LHCN-M2 (cell line): ENCODE measurements around the gene SHANK2. TPM values are rescaled to one million over a fixed set of nuclear protein-coding genes. Genes with fewer than 3 reads are reported as not detected.
A peak's percentile ranks its signal among the peaks of the same experiment; 100 is the strongest.

Source experiments
- DNase-seq: peaks from one replicate; pipeline ENCODE4 v3.0.0-alpha.2; 2012; ENCODE audit warnings: low read depth
- polyA plus RNA-seq: library from polyadenylated mRNA; unstranded; fragments of >200 nt; gene quantifications from one replicate; pipeline ENCODE4 v1.2.1, GENCODE V29; 2012; ENCODE audit warnings: missing spikeins
- total RNA-seq: library from RNA; depleted of rRNA; stranded (reverse); fragments of >200 nt; gene quantifications from 2 replicates; pipeline ENCODE4 v1.2.3, GENCODE V29; 2014; rRNA removed

Gene SHANK2
- 0.51 and 2.6 TPM in 2 replicates for total RNA-seq
- 5.3 TPM for polyA plus RNA-seq

DNA sequence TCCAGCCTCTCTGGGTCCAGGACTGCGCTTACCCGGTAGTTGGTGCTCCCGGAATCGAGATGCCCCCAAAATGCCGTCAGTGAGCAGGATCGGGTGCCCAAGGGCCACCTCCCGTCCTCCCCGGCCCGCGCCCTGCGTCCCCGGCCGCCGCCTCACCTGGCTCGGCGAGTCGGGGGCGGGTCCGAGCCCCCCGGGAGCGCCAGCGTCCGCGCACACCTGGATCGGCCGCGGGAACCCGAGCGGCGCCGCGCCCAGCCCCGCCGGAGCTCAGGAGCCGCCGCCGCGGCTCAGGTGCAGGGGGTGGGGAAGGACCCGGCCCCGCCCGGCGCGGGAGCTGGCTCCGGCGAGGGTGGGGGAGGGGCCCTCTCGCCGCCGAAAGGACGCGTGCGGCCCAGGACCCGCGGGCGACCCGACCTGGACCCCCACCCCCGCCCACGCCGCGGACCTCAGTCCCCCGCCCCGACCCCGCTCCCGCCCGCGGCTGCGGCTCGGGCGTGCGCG is at the start of gene SHANK2:
Gene SHANK2, minus strand, starts transcription at position 309 of the 501 bp plus-strand sequence. CDS start 105,251 bp downstream, outside the sequence.
- DNase-seq: no peak

DNA sequence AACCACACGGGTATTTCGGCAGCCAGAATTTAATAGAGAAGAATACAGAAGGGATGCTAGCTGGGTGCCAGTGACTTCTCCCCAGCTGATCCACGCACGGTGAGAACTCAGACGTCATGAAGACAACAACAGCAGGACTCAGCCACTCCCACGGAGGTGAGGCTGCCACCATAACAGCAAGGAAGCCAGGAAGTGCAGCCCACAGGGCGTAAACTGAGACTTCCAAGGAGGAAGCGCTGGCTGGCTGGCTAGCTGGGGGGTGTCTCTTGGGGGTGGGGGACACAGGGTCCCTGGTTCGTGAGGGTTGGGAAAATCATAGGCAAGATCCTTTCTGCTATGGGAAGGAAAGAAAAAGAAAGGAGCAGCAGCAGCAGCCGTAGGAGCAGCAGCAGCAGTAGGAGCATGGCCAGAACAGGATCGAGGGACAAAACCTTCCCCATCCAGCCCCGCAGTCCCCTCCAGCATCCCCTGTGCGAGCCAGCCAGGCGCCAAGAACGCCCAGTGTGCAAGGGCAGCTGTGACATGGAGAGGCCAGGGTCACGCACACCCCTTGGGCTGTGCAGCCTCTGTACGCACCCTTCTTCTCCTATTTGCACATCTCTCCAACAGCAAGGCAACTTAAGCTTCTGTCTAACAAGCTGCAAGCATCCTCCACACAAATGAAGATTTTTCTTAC is 49.6 kb upstream of the SHANK2 start:
- DNase-seq: no peak

DNA sequence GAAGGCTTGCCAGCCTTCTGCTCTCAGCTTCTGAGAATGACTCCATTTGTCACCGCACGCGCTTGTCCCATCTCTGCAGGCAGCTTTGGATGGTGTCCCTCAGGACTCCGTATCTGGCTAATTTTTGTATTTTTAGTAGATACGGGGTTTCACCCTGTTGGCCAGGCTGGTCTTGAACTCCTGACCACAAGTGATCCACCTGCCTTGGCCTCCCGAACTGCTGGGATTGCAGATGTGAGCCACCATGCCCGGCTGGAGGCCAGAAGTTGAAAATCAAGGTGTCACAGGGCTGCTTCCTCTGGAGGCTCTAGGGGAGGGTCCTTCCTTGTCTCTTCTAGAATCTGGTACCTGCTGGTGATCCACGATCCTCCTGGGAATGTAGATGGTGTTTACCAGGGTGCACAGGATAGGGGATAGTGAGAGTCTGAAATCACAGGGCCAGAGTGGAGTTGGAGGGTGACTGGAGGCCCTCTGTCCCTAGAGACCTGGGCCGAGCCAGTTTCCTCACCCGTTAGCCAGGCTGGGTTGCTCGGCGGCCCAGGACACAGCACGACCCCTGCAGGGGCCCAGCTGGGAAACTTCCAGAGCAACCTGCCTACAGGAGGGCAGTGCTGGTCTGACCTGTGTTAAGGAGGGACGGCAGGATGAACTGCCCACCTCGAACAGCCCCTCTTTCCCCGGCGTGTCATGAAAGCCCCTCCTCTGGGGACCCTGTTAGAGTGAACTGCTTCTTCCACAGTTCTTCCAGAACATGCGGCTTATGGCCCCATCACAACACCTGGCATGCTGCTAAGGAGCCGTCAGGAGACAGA is 48.9 kb upstream of the SHANK2 start:
- DNase-seq: no peak

DNA sequence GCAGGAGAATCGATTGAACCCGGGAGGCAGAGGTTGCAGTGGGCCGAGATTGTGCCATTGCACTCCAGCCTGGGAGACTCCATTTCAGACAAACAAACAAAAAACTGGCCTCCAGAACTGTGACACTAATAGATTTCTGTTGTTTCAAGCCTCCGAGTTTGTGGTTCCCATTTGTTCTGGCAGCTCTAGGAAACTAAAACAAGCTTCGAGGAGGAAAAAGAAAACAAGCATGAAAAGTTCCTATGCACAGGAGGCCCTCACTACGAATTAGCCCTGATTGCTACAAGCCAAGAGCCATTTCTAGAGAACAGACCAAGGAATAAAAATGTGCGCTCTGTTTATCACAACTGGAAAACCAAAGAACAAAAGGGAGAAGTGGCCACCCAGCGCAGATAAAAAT is 47.8 kb upstream of the SHANK2 start:
- peak; percentile 24 for DNase-seq

DNA sequence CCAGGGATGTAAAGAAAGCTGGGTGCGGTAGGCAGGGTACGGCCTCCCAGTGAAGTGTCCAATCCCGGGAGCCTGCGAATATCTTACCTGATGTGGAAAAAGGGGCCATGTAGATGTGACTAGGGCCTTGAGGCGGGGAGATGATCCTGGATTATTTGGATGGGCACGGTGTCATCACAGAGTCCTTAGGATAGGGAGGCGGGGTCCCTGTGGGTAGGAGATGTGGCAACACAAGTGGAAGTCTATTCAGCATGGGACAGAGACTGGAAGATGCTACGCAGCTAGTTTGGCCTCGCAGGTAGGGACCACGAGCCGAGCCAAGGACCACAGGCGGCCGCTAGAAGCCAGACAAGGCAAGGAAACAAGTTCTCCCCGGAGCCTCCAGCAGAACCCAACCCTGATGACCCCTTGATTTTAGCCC is 46.4 kb upstream of the SHANK2 start:
- no peak for DNase-seq

DNA sequence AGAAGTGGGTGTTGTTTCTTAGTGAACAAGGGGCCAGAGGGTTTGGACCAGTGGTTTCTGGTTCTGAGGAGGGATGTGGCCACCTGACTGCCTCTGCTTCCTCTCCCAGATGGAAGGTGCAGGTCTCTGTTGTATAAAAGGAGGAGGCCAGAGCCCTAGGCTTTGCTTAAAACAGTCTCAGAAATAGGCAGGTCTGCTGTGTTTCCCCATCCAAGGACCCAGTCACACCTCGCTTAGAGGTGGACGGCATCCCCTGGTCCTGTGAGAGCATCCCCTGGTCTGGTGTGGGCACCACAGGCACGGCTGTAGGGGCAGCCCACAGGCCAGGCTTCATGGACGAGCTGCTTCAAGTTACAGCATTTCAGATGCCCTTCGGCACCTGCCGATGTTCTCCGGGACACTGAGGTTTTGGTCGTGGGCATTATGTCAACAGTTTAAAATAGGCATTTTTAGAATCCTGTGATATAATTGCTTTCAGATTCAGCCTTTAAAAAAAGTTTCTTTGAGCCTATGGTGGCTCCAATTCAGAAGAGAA is 45.7 kb upstream of the SHANK2 start:
- DNase-seq: no peak

DNA sequence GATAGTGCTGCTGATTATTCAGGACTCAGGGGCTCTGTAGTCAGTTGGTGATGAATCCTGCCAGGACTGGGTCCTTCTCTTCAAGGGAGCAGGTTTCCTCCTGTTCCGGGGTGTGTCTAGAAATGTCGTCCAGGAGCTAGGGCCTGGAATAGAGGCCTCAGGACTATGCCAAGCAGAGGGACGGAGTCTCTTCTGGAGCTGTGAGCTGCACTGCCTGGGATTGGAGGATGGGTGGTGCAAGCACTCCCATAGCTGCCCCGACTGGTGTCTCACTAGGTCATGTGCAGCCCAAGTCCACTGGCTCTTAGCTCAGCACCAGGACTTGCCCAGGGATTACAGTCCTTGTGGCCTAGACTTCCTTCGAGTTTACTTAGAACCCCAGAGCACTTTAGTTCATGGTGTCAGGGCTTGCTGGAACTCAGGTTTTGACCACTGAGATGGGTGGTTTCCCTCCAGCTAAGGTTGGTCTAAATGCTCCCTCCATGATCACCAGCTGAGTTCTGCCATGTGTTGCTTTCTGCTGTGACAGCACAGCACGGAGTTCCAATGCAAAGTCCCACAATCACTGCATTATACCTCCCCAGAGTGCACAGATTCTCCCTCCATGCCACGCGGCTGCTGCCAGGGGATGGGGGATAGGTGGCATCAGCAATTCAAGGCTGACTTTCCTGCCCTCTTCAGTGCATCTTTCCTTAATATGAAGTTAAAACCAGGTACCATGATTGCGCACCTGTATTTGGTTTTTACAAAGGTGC is 42.6 kb upstream of the SHANK2 start:
- DNase-seq: no peak

DNA sequence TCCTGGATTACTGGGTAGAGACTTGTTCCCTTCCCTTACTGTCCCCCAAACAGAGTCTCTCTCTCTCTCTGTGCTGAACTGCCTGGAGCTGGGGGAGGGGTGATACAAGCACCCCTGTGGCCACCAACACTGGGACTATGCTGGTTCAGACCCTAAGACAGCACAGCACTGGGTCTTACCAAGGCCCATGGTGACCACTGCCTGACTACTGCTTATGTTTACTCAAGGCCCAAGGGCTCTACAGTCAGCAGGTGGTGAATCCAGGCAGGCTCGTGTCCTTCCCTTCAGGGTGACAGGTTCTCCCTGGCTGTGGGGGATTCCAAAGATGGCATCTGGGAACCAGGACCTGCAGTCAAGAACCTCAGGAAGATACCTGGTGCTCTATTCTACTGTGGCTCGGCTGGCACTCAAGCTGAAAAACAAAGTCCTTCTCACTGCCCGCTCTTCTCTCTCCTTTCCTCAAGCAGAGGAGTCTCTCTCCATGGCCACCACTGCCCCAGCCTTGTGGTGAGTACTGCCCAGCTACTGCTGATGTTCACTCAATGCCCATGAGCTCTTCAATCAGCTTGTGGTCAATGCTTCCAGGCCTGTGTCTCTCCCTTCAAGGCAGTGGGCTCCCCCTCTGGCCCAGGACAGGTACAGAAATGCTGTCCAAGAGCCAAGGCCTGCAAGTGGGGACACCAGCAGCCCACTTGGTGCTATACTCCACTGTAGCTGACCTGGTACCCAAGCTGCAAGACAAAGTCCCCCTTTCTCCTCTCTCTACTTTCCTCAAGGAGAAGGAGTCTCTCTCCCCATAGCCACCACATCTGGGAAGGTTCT is 41.8 kb upstream of the SHANK2 start:
- DNase-seq: no peak

DNA sequence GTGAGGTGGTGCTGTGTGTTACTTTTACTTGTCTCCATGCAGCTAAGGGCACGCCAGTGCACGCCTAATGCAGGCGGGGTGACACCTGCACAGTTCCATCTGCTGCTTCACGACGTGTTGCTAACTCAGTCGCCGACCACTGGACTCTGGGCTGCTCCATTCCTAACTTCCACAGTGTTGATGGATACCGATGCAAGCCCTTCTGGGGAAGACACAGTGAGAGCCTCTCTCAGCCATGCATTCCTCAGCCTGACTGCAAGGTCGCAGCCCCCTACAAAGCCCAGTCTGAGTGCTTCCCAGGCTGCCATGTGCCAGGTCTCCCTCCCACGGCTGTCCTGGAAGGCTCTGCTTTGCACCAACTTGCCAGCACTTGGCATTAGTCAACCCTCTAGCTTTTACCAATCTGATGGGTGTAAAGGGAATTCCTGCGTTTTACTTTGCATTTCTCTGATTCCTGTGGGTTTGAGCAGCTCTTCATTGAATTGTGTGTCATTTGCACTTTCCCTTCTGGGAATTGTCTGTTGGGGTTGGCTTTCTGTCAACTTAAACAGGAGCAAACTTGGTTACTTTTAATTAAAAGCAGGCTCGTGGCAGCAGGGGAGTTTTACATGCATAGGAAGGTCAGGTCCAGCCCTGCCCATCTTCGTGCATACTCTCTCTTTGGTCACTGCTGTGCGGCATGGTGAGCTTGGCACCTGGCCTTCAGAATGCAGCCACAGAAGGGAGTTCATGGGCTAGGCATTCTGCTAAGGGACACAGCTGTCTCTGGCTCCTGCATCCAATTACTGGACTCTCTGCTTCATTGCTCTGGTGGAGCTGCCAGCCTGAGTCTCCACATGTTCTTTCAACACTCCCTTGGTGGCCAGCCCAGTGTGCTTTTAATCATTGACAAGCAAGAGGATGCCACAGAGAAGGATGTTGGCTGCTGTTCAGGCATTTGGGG is 34.6 kb upstream of the SHANK2 start:
- DNase-seq: peak; percentile 96

DNA sequence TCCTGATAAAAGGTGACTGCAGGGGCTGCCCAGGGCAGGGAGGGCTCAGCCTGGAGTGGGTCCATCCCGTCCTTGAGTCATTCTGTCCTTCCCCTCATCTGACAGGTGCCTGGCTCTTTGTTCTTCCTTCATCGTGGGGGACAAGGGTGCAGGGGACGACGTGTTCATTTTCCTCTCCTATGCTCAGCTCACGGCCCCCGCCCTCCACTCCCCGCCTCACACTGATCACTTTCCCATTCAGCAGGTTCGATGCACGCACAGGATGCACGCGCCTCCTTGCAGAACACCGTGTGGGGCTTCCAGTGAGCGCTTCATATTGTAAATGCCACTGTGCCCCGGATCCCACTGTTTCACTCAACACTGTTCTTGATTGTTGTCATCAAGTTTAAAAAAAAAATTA is 32.7 kb upstream of the SHANK2 start:
- no peak for DNase-seq

DNA sequence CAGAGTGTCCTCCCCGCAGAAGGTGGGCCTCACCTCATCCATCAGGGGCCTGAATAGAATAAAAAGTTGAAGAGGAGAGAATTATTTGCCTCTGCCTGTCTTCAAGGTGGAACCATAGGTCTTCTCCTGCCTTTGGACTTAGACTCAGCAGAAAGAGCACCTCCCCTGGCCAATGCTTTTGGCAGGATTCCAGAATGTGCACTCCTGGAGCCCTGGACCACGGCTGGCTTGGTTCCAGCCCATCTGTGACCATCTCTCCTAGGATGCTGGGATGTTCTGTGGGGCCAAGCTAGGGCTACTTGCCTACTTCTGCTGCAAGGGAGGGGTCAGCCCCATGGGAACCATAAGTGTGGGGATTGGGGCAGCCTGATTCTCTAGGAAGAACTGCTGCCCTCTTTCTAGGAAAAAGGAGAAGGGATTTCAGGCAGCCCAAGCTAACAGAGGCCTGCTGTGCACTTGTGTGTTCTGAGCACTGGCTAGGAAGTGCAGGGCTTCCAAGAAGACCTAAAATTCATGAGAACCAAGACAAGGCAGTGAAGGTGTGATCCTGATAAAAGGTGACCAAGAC is 32.2 kb upstream of the SHANK2 start:
- no peak for DNase-seq

DNA sequence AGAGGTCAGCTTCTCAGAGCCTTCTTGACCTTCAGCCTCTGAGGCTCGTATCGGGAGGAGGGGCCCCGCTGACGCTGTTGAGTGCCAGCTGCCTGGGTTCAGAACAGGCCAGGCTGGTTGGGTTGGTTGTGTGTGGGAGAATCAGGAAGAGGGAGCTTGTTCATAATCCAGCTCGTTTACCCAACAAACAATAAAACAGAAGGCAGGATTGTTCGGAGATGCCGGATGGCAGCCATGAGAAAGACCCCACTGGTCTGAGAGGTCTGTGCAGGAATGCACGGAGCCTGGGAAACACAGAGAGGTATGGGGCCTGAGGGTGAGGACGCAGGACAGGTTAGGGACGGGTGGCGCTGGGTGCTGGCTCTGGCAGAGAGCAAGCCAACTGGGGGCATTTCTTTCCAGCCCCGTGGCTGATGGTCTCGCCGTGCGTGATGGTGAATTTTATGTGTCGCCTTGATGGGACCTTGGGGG is 31.6 kb upstream of the SHANK2 start:
- DNase-seq: no peak

DNA sequence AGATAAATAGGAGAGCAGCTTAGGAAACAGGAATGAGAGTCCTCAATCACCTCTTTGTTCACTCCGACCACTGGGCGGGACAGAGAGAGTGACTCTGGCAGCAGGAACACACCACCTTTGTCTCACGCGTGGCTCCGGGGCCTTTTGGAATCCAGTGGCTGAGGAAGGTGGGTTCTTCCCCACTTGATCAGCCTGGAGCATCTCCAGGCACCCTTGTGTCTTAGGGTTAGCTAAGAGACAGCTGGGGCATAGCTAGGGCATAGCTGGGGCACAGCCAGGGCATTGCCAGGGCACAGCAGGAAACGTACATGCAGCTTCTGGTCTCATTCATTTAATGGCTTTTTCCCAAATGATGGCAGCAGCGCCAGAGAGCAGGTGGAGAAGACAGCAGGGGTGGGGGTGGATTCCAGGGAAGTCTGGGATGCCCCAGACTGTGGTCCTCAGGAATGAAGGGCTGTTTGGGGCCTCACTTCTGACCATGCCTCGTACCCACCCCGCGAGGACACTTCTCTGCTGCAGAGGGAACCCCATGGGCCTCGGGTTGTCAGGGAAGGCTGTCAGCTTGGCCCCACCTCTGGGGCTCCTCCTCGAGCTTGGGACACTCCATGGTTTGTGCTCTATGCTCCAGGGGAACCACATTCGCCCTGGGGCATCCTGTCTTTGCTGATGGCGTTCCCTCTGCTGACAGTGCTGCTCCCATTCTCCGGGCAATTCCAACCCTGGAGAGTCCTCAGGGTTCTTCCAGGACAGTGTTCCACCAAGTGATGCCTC is 30.4 kb upstream of the SHANK2 start:
- no peak for DNase-seq

DNA sequence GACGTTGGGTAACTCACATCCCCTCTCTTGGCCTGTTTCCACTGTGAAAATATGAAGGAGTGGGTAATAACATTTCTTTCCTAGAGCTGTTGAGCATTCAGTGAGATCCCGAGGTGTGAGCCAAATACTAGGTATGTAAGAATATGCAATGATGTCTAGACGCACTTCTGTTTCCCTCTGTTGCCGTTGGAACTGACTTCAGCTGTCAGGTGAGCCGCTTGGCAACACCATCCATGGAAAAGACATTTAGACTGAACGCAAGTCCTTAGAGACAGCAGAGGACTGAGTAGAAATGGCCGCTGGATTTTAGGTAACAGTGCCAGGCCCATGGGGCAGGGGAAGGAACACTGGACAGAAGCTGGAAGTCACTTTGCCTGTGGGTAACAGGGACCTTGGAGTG is 29.5 kb upstream of the SHANK2 start:
- DNase-seq: no peak

DNA sequence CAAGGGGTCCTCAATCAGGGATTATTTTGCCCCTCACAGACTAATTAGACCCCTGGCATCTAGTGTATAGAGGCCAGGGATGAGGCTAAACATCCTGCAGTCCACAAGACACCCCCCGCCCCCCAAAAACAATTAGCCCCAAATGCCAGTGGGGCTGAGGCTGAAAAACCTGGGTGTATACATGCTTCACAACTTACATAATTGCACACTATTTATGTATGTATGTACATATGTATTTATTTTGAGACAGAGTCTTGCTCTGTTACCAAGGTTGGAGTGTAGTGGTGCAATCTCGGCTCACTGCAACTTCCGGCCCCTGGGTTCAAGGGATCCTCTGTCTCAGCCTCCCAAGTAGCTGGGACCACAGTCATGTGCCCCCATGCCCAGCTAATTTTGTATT is 28.8 kb upstream of the SHANK2 start:
- DNase-seq: no peak

DNA sequence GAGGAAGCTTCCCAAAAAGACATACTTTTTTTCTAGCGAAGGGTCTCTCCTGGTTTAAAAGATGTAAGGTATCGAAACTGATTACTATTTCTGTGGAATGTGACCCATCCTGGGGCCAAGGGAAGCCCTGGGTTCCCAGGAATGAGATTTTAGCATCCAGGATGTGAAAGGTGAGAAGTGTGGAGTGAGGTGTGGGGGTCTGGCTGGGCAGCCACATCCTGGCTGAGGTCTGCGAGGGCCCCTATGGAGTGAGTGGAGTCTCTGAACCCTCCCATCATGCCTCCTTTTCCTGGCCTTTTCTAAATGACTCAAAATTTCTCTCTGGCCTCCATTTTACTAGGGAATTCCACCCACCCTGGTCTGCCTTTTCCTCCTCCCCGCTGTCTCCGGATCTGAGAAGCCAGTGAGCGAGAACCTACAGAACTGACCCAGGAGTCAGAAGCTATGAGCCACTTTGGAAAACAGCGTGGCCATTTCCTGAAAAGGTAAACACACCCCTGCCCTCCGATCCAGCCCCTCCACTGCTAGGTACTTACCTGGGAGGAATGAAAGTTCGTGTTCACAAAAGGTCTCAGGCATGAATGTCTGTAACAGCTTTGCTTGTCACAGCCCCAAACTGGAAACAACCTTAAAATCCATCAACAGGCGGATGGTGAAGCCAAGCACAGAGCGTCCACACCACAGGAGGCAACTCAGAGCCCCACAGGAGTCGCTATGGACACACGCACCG is 27.7 kb upstream of the SHANK2 start:
- no peak for DNase-seq

DNA sequence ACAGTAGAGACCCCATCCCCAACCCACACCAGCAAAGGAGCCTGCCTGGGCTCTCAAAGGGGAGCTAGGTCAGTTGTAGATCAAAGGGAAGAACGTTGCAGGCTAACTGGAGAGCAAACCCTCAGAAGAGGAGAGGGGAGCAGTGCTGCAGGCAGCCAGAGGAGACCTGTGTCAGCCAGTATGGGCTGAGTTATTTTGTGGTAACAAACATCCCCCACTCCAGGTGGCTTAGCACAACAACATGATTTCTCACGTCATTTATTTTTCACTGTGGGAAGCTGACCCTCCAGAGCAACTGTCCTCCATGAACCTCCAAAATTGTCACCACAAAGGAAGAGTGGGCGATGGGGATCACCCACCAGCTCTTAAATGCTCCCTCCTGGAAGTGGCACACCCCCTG is 19.8 kb upstream of the SHANK2 start:
- DNase-seq: no peak
